Measurements from ENCODE around the gene TMEM238L. TPM values are rescaled to one million over a fixed set of nuclear protein-coding genes. Genes with fewer than 3 reads are reported as not detected.

The TMEM238L gene
- total and polyA plus RNA-seq, 3 donors from 2014 or later, result not detected

- H3K36me3 ChIP-seq (ENCODE audit: low read depth, missing control alignments), result no peaks in the 10 kb centered on the region
- no peak overlapping the region for H3K27ac ChIP-seq
- H3K4me3 ChIP-seq, result no peak overlapping the region
- TF ChIP-seq POLR2A (IDR thresholded peaks at IDR 0.05) (no peak), CTCF (IDR thresholded peaks at IDR 0.05) (no peak)
- no peaks in the 10 kb centered on the region for H3K9me3 ChIP-seq
- no peak for DNase-seq
- no peaks in the 10 kb centered on the region for H3K27me3 ChIP-seq
- WGBS, 2 donors, result 65 to 84% methylated on average over 5 of the region's 5 CpGs
- no peaks in the 10 kb centered on the region for H3K4me1 ChIP-seq
- intact Hi-C loops (cut with DNase I; ENCODE audit: low total_unique reads), result no loop called here
These were observed 11.4 kb upstream of the TMEM238L start for GRCh38 chr17:10815319-10815718.

GRCh38 chr17:10814075-10814474, 10.2 kb upstream of the TMEM238L start:
- H3K36me3 ChIP-seq (ENCODE audit: low read depth, missing control alignments), result no peaks in the 10 kb centered on the region
- H3K4me1 ChIP-seq, result no peaks in the 10 kb centered on the region
- no peak overlapping the region for H3K27ac ChIP-seq
- no peaks in the 10 kb centered on the region for H3K9me3 ChIP-seq
- DNase-seq, result no peak
- H3K4me3 ChIP-seq, result no peak overlapping the region
- H3K27me3 ChIP-seq, result no peaks in the 10 kb centered on the region
- intact Hi-C loops (cut with DNase I; ENCODE audit: low total_unique reads), result no loop called here
- 50 to 60% methylated on average over 1 of the region's 1 CpG for WGBS, 2 donors
- no peak for TF ChIP-seq POLR2A (IDR thresholded peaks at IDR 0.05)

- intact Hi-C loops (cut with DNase I; ENCODE audit: low total_unique reads), result no loop called here
- 80% methylated on average over 4 to 5 of the region's 5 CpGs for WGBS, 2 donors
- no peaks in the 10 kb centered on the region for H3K9me3 ChIP-seq
- no peak for TF ChIP-seq POLR2A (IDR thresholded peaks at IDR 0.05)
- no peak for TF ChIP-seq CTCF (IDR thresholded peaks at IDR 0.05)
- DNase-seq, result no peak
- H3K27me3 ChIP-seq, result no peaks in the 10 kb centered on the region
- no peaks in the 10 kb centered on the region for H3K4me1 ChIP-seq
- H3K36me3 ChIP-seq (ENCODE audit: low read depth, missing control alignments), result no peaks in the 10 kb centered on the region
- H3K27ac ChIP-seq, result no peak overlapping the region
- H3K4me3 ChIP-seq, result no peak overlapping the region
These were observed 8.8 kb upstream of the TMEM238L start for GRCh38 chr17:10812674-10813073.

- TF ChIP-seq POLR2A (IDR thresholded peaks at IDR 0.05) (no peak), CTCF (IDR thresholded peaks at IDR 0.05) (no peak)
- Histone ChIP-seq H3K27ac (no peak overlapping the region), H3K4me1 (no peaks in the 10 kb centered on the region), H3K36me3 (ENCODE audit: low read depth, missing control alignments) (no peaks in the 10 kb centered on the region), H3K9me3 (no peaks in the 10 kb centered on the region), H3K4me3 (no peak overlapping the region), H3K27me3 (no peaks in the 10 kb centered on the region)
- no peak for DNase-seq
- 90 to 98% methylated on average over 4 of the region's 4 CpGs for WGBS, 2 donors
- intact Hi-C loops (cut with DNase I; ENCODE audit: low total_unique reads), result no loop called here
These were observed 5.7 kb upstream of the TMEM238L start for GRCh38 chr17:10809605-10810004.

GRCh38 chr17:10807704-10808128, 3.8 kb upstream of the TMEM238L start:
- no peak for DNase-seq
- Histone ChIP-seq H3K9me3 (no peaks in the 10 kb centered on the region), H3K4me3 (no peak overlapping the region), H3K36me3 (ENCODE audit: low read depth, missing control alignments) (no peaks in the 10 kb centered on the region), H3K27me3 (no peaks in the 10 kb centered on the region), H3K27ac (no peak overlapping the region), H3K4me1 (no peaks in the 10 kb centered on the region)
- WGBS, 2 donors, result 91 to 92% methylated on average over 5 to 7 of the region's 7 CpGs
- no peak for TF ChIP-seq CTCF (IDR thresholded peaks at IDR 0.05)
- no peak for TF ChIP-seq POLR2A (IDR thresholded peaks at IDR 0.05)
- intact Hi-C loops (cut with DNase I; ENCODE audit: low total_unique reads), result no loop called here
